GM18873 (cell line): Measurements from ENCODE around the gene OMP.

Source experiments
- ATAC-seq: cut with Tn5 transposase; IDR thresholded peaks from one replicate; pipeline ENCODE4 v1.9.1; 2021; ENCODE audit warnings: mild to moderate bottlenecking, moderate library complexity, moderate number of reproducible peaks; ENCODE audit not compliant: unreplicated experiment, low FRiP score

The OMP gene

DNA sequence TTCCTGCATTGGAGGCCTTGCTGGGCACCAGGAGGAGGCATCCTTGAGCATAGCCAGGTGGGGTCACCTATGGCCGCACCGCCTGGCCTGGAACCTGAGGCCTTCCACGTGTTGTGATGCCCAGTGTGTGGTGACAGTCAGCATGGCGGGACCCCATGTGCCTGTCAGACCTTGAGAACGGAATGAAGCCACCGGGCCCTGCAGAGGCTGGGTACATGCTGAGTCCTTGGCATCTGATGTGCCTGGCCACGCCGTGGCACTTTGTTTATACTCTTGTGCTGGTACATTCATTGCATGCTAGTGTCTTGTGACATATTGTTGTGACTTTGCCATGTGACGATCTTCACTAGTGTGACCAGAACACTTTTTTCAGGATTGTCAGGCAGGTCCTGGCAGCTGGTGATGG lies 16.9 kb downstream of the OMP start:
- no peak for ATAC-seq

DNA sequence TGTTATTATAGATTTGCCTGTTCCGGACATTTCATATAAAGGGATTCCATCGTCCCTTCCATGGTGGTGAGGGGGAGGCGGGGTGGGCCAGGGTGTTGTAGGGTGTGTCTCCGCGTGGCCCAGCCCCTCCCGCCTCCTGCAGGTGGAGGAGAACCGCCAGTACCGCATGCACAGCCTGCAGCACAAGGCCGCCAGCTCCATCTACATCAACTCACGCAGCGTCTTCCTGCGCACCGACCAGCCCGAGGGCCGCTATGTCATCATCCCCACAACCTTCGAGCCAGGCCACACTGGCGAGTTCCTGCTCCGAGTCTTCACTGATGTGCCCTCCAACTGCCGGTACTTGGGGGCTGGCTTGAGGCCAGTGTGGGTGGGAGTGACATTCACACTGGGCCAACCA lies 17.9 kb downstream of the OMP start:
- no peak for ATAC-seq

DNA sequence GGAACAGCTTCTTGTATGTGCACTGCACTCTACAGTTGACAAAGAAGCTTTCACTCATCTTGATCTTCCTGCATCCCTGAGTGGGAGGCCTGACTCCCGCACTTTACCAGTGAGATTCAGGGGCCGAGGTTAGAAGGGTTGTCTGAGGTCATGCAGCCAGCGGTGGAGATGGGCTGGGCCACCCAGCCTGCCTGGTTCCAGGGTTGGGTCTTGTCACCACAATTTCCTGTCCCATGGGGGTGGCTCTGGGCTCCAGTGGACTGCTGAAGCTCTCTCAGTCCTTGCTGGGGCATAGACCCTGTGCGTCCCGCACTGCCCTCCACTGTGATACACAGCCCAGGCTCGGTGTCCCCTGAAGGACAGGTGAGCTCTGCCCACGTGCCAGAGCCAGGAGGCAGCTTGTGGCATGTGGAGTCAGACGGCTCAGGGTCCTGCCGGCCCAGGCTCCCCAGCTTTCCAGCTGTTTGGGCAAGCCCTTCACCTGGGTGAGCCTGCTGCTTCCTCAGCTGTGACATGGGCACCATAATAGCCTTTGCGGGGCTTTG lies 18.5 kb downstream of the OMP start:
- ATAC-seq = no peak

DNA sequence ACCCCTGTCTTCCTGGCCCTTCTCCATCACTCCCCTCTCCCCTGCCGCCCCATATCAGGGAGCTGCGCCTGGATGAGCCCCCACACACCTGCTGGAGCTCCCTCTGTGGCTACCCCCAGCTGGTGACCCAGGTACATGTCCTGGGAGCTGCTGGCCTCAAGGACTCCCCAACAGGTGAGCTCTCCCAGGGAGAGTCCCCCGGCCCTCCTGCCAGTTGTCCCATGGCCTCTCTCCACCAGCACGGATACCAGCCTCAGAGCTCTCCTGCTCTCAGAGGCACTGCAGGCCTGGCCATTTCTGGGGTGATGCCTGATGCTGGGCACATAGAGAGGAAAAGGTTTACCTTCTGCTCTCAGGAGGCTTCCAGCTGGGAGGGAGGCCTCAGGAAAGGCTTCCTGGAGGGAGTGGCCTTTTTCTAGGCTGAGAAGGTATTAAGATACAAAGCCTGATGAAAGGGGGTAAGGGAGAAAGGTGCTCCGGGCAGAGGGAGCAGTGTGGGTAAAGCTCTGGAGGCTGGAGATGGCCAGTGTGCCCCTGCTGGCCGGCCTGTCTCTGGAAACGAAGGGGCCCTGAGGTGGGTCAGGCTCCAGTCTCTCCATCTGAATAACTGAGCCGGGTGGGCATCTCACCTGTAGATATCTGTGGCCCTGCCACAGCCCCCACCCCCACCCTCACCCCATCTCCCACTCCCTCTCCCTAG lies 19.4 kb downstream of the OMP start:
- no peak for ATAC-seq

DNA sequence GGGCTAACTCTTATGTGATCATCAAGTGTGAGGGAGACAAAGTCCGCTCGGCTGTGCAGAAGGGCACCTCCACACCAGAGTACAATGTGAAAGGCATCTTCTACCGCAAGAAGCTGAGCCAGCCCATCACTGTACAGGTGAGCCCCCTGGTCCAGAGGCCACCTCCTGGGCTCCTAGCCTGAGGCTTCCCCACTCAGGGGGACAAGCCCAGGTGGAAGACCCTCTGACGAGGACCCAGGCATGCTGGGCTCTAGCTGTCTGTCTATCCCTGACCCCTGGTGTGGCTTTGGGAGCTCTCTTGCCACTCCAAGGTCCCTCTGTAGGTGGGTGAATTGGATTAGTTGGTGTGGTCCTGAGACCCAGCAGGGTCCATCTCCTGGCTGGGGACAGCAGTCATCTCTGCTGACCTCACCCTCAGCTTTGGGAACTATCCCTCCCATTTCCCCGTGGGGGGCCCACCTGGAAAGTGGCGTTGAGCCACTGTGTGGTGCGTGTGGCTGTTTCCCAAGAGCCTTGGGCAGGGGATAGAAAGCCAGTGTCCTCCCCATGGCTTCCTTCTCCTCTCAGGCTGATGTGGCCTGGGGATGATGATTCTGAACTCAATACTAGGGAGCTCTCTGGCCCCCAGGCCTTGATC lies 20.1 kb downstream of the OMP start:
- ATAC-seq = no peak

DNA sequence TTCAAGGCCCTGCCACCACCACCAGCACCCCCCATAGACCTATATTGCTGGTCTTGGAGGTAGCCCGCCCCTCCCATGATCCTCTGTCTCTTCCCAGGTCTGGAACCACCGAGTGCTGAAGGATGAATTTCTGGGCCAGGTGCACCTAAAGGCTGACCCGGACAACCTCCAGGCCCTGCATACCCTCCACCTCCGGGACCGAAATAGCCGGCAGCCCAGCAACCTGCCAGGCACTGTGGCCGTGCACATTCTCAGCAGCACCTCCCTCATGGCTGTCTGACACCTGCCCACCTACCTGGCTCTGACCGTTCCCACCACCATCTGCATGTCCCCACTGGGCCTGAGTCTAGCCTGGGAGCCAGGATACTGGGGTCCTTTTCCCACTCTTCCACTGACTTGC lies 21.0 kb downstream of the OMP start:
- no peak for ATAC-seq

DNA sequence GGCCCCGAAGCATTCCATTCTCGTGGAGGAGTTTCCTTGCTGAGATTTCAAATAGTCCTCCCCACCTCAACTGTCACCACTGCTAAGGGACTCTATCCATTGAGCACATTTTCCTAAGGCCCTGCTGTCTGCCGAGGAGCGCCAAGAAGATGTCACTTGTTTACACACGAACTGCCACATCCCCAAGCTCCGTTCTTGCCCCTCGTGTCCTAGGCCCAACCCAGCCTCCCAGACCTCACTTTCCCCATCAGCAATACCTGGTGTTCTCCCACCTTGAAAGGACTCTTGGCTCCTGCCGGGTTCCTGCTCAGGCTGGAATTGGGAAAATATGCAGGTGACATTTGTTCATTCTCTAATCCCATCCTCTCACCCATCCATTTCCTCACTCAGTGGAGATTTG lies 21.4 kb downstream of the OMP start:
- ATAC-seq = no peak

DNA sequence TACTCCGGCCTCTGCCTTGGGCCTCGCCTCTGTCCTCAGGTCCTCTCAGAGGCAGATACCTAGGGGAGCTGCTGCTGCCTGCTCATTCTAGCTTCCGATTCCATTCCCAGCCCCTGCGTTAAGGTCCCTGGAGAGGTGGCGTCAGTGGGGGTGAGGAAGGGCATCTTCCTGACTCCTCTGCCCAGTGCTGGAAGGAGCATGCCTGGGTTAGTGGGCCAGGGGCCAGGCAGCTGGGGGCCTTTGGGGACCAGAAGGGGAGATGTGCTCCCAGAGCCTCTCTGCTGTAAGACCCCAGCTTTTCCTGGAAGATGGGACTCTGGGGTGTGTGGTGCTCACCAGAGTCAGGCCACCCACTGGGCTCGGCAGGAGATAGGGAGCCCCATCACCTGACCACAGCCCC lies 21.8 kb downstream of the OMP start:
- ATAC-seq = no peak

DNA sequence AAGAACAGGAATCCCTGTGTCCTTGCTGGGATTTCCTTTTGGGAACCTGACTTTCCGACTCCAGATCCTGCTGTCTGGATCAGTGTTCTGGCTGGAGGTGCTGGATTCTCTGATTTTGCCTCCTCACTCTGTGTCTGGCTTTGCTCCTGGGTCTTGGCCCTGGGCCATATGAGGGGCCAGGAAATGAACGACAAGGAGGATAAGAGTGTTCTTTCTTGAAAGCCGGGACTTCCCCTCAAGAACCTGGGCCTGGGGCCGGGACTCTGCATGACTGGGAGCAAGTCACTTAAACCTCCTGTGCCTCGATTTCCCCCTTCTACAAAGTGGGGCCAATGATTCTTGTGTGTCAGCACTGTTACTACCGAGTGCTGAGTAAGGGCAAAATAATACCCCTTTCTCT lies 22.6 kb downstream of the OMP start:
- no peak for ATAC-seq

DNA sequence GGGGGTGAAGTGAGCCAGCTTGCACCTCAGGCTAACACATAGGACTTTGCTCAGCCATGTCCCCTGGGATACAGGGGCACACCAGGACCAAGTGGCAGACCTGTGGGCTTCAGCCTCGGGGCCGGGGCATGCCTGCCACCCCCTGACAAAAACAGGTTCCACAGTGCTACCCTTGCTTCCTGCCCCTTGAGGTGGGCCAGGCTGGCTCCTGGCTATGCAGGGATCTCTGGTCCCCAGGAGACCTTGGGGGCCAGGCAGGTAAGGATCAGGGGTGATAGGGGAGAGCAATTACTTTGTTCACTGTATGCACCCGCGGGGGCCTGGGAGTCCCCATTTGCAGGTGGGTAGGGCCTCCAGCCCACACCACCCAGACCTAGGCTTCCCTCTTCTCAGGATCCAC lies 23.1 kb downstream of the OMP start:
- ATAC-seq = no peak

DNA sequence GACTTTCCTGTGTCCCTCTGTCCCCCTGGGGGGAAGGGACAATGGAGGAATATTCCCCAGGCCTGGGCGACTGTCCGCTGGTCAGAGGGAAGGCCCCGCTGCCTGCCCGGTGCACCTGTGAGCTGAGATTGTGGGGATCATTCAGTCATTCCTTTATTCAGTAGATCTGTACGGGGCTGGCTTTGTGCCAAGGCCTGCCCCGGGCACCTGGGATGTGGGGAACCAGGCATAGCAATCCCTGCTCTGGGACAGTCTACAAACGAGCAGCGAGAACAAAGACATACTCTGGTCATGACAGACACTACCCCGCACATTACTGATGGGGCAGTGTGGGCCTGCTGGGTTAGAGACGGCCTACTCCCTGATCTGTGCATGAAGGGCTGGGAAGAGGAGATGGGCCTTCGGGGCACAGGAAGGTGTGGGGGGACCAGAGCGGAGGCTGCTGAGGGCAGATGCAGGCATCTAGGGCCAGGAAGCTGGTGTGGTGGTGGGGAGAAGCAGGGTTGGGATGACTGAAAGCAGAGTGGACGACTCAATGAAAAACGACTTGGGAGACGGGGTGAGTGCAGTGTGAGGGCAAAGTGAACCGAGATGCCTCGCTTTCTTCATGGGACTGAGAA lies 23.6 kb downstream of the OMP start:
- ATAC-seq = no peak

DNA sequence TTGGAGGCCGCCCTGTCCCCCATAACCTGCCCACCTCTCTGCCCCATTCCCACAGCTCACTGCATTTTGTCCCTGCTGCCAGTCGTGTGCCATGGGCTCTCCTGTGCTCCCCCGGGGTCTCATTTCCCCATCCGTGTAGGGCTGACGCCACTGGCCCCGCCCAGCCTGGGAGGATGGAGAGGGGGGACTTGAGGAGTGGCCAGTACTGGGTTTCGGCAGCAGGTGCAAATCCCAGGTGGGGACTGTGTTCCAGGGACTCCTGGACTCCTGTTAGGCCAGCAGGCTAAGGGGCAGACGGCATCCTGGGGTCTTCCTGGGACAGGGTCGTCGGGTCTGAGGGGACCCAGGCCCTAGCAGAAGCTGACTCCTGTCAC lies 24.2 kb downstream of the OMP start:
- no peak for ATAC-seq

DNA sequence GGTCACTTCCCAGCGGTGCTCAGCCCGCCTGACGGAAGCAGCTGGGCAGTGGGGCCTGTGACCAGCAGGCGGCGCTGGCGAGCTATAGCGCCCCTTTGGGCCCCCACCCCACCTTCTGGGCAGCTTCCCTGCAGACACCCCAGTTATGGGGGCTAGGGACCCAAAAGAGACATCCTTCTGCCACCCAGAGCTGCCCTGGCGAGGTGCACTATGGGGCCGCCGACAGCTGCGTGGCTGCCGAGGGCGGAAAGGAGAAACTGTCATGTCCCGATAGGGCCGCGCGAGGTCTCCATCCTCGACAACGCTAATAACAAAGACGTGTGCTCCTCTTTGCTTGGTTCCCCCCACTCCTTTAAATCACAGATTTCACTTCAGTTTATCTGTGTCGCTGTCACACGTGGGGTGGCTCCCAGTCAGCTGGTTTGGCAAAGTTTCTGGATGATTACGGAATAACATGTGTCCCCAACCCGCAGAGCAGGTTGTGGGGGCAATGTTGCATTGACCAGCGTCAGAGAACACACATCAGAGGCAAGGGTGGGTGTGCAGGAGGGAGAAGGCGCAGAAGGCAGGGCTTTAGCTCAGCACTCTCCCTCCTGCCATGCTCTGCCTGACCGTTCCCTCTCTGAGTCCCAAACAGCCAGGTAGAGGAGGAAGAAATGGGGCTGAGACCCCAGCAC lies 24.7 kb downstream of the OMP start:
- ATAC-seq = no peak

DNA sequence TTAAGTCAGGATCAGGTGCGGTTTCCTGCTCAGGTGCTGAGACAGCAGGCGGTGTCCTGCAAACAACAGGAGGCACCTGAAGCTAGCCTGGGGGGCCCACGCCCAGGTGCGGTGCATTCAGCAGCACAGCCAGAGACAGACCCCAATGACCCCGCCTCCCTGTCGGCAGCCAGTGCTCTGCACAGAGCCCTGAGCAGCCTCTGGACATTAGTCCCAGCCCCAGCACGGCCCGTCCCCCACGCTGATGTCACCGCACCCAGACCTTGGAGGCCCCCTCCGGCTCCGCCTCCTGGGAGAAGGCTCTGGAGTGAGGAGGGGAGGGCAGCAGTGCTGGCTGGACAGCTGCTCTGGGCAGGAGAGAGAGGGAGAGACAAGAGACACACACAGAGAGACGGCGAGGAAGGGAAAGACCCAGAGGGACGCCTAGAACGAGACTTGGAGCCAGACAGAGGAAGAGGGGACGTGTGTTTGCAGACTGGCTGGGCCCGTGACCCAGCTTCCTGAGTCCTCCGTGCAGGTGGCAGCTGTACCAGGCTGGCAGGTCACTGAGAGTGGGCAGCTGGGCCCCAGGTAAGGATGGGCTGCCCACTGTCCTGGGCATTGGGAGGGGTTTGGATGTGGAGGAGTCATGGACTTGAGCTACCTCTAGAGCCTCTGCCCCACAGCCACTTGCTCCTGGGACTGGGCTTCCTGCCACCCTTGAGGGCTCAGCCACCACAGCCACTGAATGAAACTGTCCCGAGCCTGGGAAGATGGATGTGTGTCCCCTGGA lies 25.5 kb downstream of the OMP start, which contains the start of gene MYO7A:
Gene MYO7A, plus strand, starts transcription at position 327 of the 772 bp plus-strand sequence. CDS start 2,389 bp downstream, outside the sequence.
- no peak for ATAC-seq

DNA sequence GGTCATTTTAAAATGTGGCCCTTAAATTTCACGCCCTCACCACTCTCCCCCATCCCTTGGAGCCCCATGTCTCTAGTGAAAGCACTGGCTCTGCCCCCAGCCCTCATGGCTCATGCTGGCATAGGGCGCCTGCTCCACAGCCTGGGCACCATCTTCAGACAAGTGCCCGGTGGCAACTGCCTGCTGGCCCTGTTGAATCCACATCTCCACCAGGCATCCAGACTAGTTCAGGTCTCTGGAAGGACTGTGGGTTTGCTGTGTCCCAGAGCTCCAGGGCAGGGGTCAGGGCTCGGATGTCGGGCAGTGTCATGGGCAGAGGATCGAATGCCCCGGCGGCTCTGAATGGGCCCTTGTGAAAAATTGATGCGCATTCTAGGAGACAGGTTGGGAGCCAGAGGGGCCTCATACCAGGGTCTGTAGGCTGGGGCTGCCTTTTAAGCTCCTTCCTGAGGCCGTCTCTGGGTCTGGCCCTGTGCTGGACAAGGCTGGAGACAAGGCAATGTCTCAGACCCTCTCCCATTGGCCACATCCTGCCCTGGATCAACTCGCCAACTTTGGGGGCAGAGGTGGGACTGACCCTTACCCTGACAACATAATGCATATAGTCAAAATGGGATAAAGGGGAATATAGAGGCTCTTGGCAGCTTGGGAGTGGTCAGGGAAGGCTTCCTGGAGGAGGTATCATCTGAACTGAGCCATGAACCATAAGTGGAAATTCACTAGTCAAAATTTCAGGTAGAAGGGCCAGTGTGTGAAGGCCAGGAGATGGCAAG lies 26.6 kb downstream of the OMP start:
- no peak for ATAC-seq

DNA sequence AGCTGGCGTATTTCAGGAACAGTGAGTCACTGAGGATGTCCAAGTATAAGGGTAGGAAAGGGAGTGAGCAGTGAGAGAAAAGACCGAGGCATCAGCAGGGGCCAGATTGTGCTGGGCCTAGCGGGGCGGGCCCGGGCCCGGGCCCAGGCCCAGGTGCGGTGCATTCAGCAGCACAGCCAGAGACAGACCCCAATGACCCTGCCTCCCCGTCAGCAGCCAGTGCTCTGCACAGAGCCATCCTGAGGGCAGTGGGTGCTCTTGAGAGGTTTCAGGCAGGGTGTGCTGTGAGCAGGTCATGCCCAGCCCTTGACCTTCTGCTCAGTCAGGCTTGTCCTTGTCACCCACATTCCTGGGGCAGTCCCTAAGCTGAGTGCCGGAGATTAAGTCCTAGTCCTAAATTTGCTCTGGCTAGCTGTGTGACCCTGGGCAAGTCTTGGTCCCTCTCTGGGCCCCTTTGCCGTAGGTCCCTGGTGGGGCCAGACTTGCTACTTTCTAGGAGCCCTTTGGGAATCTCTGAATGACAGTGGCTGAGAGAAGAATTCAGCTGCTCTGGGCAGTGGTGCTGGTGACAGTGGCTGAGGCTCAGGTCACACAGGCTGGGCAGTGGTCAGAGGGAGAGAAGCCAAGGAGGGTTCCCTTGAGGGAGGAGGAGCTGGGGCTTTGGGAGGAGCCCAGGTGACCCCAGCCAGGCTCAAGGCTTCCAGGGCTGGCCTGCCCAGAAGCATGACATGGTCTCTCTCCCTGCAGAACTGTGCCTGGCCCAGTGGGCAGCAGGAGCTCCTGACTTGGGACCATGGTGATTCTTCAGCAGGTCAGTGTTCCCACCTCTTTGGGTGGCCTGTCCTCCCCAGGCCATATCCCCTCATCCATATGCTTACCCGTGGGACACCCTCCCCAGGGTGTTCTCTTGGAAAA lies 27.5 kb downstream of the OMP start:
- ATAC-seq = no peak

DNA sequence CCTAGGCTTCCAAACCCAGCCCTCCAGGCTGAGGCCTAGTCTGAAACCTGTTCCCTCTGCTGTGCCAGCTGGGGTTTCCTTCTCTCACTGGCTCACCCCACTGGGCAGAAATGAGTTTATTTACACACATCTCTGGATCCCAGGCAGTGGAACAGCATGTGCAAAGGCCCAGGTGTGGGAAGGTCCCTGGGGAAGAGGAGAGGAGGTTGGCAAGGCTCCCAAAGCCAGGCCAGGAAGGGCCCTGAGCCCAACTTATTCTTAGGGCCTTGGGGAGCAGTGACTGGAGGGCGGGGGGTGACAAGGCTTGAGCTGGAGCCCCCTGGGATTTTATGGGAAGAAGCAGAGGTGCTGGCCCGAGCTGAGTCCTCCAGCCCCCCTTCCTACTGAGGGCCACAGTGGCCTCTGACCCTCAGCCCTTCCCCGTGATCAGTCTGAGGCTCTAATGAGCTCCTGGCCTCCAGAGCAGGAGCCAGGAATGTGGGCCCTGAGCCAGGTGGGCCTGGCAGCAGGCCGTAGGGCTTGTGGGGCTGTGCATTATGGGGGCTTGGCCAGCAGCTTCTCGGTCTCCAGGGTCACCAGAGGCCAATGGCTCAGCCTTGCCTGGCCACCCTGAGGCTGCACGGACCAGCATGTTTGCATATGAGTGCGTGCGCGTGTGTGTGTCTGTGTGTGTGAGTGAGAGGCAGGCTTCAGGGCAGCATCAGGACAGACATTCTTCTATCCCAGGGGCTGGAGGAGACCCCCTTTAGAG lies 28.3 kb downstream of the OMP start:
- no peak for ATAC-seq

DNA sequence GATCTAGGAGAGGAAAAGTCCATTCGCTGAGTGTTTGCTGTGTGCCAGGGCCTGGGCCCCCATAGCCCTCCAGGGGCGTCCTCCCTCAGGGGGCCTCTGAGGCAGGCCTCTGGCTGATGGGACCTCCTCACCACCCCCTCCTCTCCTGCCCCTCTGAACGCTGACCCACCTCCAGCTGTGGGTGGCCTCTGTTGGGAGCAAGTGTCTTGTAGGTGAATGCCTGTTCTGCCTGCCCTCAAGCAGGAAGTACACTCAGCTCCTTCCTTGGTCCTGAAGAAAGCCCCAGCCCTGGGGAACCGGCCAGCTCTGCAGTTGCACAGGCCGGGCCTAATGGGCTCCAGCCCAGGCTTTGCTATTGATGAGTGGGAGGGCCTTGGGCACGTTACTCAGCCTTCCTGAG lies 28.9 kb downstream of the OMP start:
- no peak for ATAC-seq
